H7 (cell line): ENCODE results near the gene SNX1. TPM values are rescaled to one million over a fixed set of nuclear protein-coding genes. Genes with fewer than 3 reads are reported as not detected.

Experiments
- DNase-seq: peaks from one replicate; pipeline ENCODE4 v3.0.0; 2012
- H3K27me3 ChIP-seq: 2 replicates; pipeline ENCODE4 v1.6.0; 2011; ENCODE audit warnings: mild to moderate bottlenecking, low read length; ENCODE audit not compliant: control insufficient read depth, insufficient read depth
- H3K36me3 ChIP-seq: replicated peaks from 2 replicates; pipeline ENCODE4 v1.5.1; 2011; ENCODE audit warnings: low read length; ENCODE audit not compliant: control insufficient read depth, insufficient read depth
- H3K4me3 ChIP-seq: 2 replicates; pipeline ENCODE4 v1.5.1; 2011; ENCODE audit warnings: low read depth, mild to moderate bottlenecking, control low read depth, low read length, moderate library complexity; ENCODE audit not compliant: insufficient read depth
- total RNA-seq: library from RNA; depleted of rRNA; stranded (reverse); fragments of >200 nt; shearing (Covaris generic); gene quantifications from 2 replicates; pipeline ENCODE4 v1.2.3, GENCODE V29; 2014

SNX1 gene
- total RNA-seq, 1 experiment from 2014 or later, result 19.1 TPM

DNA sequence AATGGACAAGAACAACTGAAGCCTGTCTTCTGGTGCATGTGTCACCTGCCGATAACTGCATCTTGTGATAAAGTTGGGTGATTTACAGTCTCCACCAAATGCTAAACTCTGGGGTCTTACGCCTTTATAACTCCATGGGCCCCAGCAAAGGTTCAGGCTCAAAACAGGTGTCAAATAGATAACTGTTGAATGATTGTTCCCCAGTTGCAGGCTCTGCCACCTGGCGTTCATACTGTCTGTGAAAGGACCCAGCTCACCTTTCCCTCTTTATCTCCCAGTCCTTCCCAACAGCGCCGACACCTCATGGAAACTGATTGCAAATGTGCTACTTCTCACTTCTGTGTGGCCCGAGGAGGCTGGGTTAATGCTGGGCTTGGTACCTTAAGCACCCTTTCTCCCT, 47.5 kb downstream of the SNX1 start:
- Histone ChIP-seq H3K4me3 (no peak overlapping the region), H3K36me3 (no peaks in the 10 kb centered on the region; the same call in none of the 2 replicates), H3K27me3 (no peaks in the 10 kb centered on the region)
- peak; percentile 20 for DNase-seq

DNA sequence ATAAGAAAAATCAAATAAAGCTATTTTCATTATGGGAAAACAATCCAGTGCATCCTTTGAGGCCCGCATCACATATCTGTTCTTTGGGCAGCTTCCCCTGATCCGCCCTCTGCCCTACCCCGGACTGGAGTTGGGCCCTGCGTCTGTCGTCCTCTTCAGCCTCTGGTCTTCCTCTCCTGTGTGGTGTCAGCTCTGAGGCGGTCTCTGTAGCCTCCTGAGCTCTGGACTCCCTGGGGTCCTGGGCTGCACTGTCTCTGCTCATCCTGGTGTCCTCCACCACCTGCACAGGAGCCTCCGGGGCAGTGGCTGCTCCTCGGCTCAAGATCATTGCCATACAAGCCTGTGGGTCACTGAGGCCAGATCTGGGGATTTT, 48.4 kb downstream of the SNX1 start:
- Histone ChIP-seq H3K27me3 (no peaks in the 10 kb centered on the region), H3K4me3 (no peak overlapping the region), H3K36me3 (no peaks in the 10 kb centered on the region; the same call in 1 of the 2 replicates)
- no peak for DNase-seq

- no peak for DNase-seq
- Histone ChIP-seq H3K4me3 (no peak overlapping the region), H3K27me3 (no peaks in the 10 kb centered on the region), H3K36me3 (no peaks in the 10 kb centered on the region; the same call in 1 of the 2 replicates)
Observed at GRCh38 chr15:64144565-64145281, 48.9 kb downstream of the SNX1 start.

- peaks cover 2% of the 10 kb centered on the region; the same call in 1 of the 2 replicates for H3K27me3 ChIP-seq
- DNase-seq, result peak; percentile 20
Observed at GRCh38 chr15:64146041-64146440, 50.3 kb downstream of the SNX1 start.

GRCh38 chr15:64146520-64146884, 50.7 kb downstream of the SNX1 start:
- Histone ChIP-seq H3K27me3 (peaks cover 2% of the 10 kb centered on the region; the same call in 1 of the 2 replicates), H3K4me3 (no peak overlapping the region), H3K36me3 (no peaks in the 10 kb centered on the region; the same call in 1 of the 2 replicates)
- DNase-seq, result no peak

More at GRCh38 chr15:64146041-64146440, 50.3 kb downstream of the SNX1 start:
- Histone ChIP-seq H3K36me3 (no peaks in the 10 kb centered on the region; the same call in 1 of the 2 replicates), H3K4me3 (no peak overlapping the region)

- Histone ChIP-seq H3K4me3 (no peak overlapping the region), H3K36me3 (no peaks in the 10 kb centered on the region), H3K27me3 (peaks cover 7% of the 10 kb centered on the region)
- DNase-seq, result peak; percentile 55
Observed at GRCh38 chr15:64146885-64147681, 51.3 kb downstream of the SNX1 start.

DNA sequence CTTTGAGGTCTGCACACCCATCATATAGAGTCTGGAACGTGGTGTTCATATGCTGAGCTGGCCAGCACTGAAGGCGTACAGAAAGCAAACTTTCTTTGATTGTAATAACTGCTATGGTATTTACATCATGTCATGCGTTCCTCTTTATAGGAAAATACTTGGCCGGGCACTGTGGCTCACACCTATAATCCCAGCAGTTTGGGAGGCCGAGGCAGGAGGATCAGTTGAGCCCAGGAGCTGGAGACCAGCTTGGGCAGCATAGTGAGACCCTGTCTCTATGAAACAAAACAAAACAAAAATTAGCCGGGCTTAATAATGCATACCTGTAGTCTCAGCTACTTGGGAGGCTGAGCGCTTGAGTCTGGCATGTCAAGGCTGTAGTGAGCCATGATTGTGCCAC, 52.4 kb downstream of the SNX1 start:
- Histone ChIP-seq H3K27me3 (peaks cover 18% of the 10 kb centered on the region), H3K36me3 (no peaks in the 10 kb centered on the region), H3K4me3 (no peak overlapping the region)
- no peak for DNase-seq

DNA sequence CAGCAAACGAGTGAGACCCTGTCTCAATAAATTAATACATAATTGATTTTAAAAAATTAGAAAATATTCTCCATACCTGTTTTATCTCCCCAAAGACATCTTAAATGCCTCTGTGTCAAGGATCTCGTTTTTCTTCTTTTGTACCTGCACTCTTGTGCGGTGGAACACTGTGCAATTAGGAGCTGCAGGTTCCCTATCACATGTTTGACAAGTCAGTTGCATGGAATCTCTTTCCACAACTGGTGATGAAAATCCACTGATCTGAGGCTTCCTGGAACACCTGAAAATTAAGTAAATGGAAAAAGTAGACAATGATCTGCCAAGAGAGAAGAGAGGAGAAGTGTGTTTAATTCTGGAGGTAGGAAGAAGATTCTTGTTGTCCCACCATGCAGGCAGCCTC, 52.8 kb downstream of the SNX1 start:
- DNase-seq, result no peak
- Histone ChIP-seq H3K27me3 (peaks cover 20% of the 10 kb centered on the region), H3K4me3 (no peak overlapping the region), H3K36me3 (no peaks in the 10 kb centered on the region)

- Histone ChIP-seq H3K27me3 (peaks cover 20% of the 10 kb centered on the region), H3K4me3 (no peak overlapping the region), H3K36me3 (no peaks in the 10 kb centered on the region; the same call in 1 of the 2 replicates)
- DNase-seq, result peak; percentile 69
Observed at GRCh38 chr15:64149424-64149823, 53.6 kb downstream of the SNX1 start.

GRCh38 chr15:64149893-64150578, 54.3 kb downstream of the SNX1 start:
- H3K36me3 ChIP-seq, result no peaks in the 10 kb centered on the region; the same call in 1 of the 2 replicates
- no peak overlapping the region for H3K4me3 ChIP-seq
- peaks cover 20% of the 10 kb centered on the region for H3K27me3 ChIP-seq
- peak; percentile 25 for DNase-seq

DNA sequence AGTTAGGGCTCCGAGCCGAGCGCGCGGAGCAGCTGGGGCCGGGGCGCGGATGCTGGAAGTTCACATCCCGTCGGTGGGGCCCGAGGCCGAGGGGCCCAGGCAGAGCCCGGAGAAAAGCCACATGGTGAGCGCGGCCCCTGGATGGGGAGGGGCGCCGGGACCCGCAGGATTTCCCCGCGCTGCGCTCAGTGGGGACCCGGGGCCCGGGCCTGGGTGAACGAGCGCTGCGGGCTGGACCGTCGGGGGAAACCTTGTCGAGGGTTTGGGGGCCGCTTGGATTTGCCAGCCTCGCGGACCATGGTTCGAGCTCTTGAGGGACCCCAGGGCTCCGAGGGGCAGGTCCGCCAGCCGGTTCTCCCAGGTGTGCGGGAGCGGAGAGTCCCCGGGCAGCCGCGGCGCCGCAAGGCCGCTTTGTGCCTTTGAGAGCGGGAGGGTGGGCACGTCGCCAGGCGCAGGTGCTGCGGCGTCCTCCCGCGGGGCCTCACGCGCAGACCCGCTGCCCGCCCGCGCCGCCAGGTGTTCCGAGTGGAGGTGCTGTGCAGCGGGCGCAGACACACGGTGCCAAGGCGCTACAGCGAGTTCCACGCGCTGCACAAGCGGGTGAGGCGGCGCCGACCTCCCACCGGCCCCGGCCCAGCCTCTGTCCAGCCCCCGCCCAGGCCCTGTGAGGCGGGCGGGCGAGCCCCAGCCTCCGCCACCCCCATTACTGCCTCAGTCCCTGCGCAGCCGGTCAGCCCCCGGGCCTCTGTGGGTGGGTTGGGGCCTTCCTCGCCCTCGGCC, 56.1 kb downstream of the SNX1 start, which contains the start of gene SNX22:
Gene SNX22, plus strand, starts transcription at position 5 of the 780 bp plus-strand sequence. Its CDS starts 45 bp downstream, at position 50.
- DNase-seq, result peak; percentile 85
- H3K4me3 ChIP-seq, result peak within 1 kb of the TSS; percentile 67

GRCh38 chr15:64152507-64153387, 57.0 kb downstream of the SNX1 start:
- DNase-seq, result peak; percentile 68
- peaks cover 20% of the 10 kb centered on the region for H3K27me3 ChIP-seq
- peaks cover 21% of the 10 kb centered on the region for H3K36me3 ChIP-seq
- H3K4me3 ChIP-seq, result peak overlapping the region; percentile 67

More for the DNA sequence above, 56.1 kb downstream of the SNX1 start, which contains the start of gene SNX22:
- Histone ChIP-seq H3K27me3 (peaks cover 20% of the 10 kb centered on the region), H3K36me3 (peaks cover 13% of the 10 kb centered on the region)
